Measurements from ENCODE around the gene ELF1.

Gene ELF1

GRCh38 chr13:41001695-41002094 is 17.4 kb downstream of the ELF1 start:
- no peak overlapping the region for H3K4me2 ChIP-seq (ENCODE audit: insufficient read depth, low read length, poor library complexity, severe bottlenecking)
- no peak overlapping the region for H2BK15ac ChIP-seq (ENCODE audit: low read length)
- no peaks in the 10 kb centered on the region for H3K27me3 ChIP-seq (ENCODE audit: control insufficient read depth in 3 of 3, insufficient read depth in 3 of 3, low read depth in 1 of 3, low read length in 3 of 3)
- no peak overlapping the region for H3K27ac ChIP-seq (replicated peaks; ENCODE audit: low read length)
- no peak for DNase-seq (ENCODE audit: low spot score)
- H3K4me3 ChIP-seq (ENCODE audit: low read length in 2 of 2), result no peak overlapping the region
- H3K4me1 ChIP-seq (ENCODE audit: control insufficient read depth in 2 of 2, insufficient read depth in 1 of 2, low read depth in 1 of 2, low read length in 2 of 2), result no peaks in the 10 kb centered on the region
- H3K18ac ChIP-seq (ENCODE audit: low read length), result no peak overlapping the region
- no peak overlapping the region for H2AK5ac ChIP-seq (ENCODE audit: low read depth, low read length)
- no peak overlapping the region for H2BK12ac ChIP-seq (ENCODE audit: low read length)
- H2AFZ ChIP-seq (ENCODE audit: low read length), result no peak overlapping the region
- no peak overlapping the region for H3K23ac ChIP-seq (ENCODE audit: low read depth, low read length, poor library complexity)
- H3K14ac ChIP-seq (ENCODE audit: low read length), result no peak overlapping the region
- no peak overlapping the region for H2BK5ac ChIP-seq (ENCODE audit: low read length)
- WGBS, 2 donors (ENCODE audit: extremely low coverage in 2 of 2, insufficient read length in 2 of 2, insufficient replicate concordance in 1 of 2), result no CpG with 5 or more reads among the region's 5 CpGs
- H3K9me3 ChIP-seq (replicated peaks in 1 of 2; ENCODE audit: control insufficient read depth in 2 of 2, insufficient read depth in 1 of 2, low read depth in 1 of 2, low read length in 2 of 2), result peaks cover 0 to 4% of the 10 kb centered on the region in 2 donors
- no peaks in the 10 kb centered on the region for H3K36me3 ChIP-seq (replicated peaks in 1 of 2; ENCODE audit: control insufficient read depth in 2 of 2, insufficient read depth in 2 of 2, low read length in 2 of 2)
- H4K8ac ChIP-seq (ENCODE audit: low read depth, low read length), result no peak overlapping the region
- H3K79me1 ChIP-seq (ENCODE audit: low read depth, low read length), result peaks cover 1% of the 10 kb centered on the region
- no peak overlapping the region for H4K91ac ChIP-seq (ENCODE audit: low read depth, low read length, poor library complexity)
- H3K9ac ChIP-seq (ENCODE audit: low read depth, low read length, poor library complexity), result no peak overlapping the region
- H3K4ac ChIP-seq (ENCODE audit: low read length), result no peak overlapping the region
- no peak overlapping the region for H2BK120ac ChIP-seq (ENCODE audit: low read depth, low read length)

GRCh38 chr13:40999416-40999815 is 19.7 kb downstream of the ELF1 start:
- no peak overlapping the region for H3K27ac ChIP-seq (replicated peaks; ENCODE audit: low read length)
- DNase-seq (ENCODE audit: low spot score), result no peak
- H2AK5ac ChIP-seq (ENCODE audit: low read depth, low read length), result no peak overlapping the region
- H4K91ac ChIP-seq (ENCODE audit: low read depth, low read length, poor library complexity), result no peak overlapping the region
- no peak overlapping the region for H3K18ac ChIP-seq (ENCODE audit: low read length)
- H3K79me1 ChIP-seq (ENCODE audit: low read depth, low read length), result peaks cover 1% of the 10 kb centered on the region
- H3K4ac ChIP-seq (ENCODE audit: low read length), result no peak overlapping the region
- H2BK12ac ChIP-seq (ENCODE audit: low read length), result no peak overlapping the region
- no peak overlapping the region for H3K14ac ChIP-seq (ENCODE audit: low read length)
- H2BK15ac ChIP-seq (ENCODE audit: low read length), result no peak overlapping the region
- no peak overlapping the region for H3K23ac ChIP-seq (ENCODE audit: low read depth, low read length, poor library complexity)
- H3K4me3 ChIP-seq (ENCODE audit: low read length in 2 of 2), result no peak overlapping the region
- no peaks in the 10 kb centered on the region for H3K36me3 ChIP-seq (replicated peaks in 1 of 2; ENCODE audit: control insufficient read depth in 2 of 2, insufficient read depth in 2 of 2, low read length in 2 of 2)
- peaks cover 0 to 8% of the 10 kb centered on the region in 2 donors for H3K9me3 ChIP-seq (replicated peaks in 1 of 2; ENCODE audit: control insufficient read depth in 2 of 2, insufficient read depth in 1 of 2, low read depth in 1 of 2, low read length in 2 of 2)
- H2BK5ac ChIP-seq (ENCODE audit: low read length), result no peak overlapping the region
- no peak overlapping the region for H2BK120ac ChIP-seq (ENCODE audit: low read depth, low read length)
- no peak overlapping the region for H2AFZ ChIP-seq (ENCODE audit: low read length)
- H3K4me1 ChIP-seq (ENCODE audit: control insufficient read depth in 2 of 2, insufficient read depth in 1 of 2, low read depth in 1 of 2, low read length in 2 of 2), result no peaks in the 10 kb centered on the region
- WGBS, 2 donors (ENCODE audit: extremely low coverage in 2 of 2, insufficient read length in 2 of 2, insufficient replicate concordance in 1 of 2), result no CpG with 5 or more reads among the region's 3 CpGs
- H3K9ac ChIP-seq (ENCODE audit: low read depth, low read length, poor library complexity), result no peak overlapping the region
- no peak overlapping the region for H4K8ac ChIP-seq (ENCODE audit: low read depth, low read length)
- H3K4me2 ChIP-seq (ENCODE audit: insufficient read depth, low read length, poor library complexity, severe bottlenecking), result no peak overlapping the region
- H3K27me3 ChIP-seq (ENCODE audit: control insufficient read depth in 3 of 3, insufficient read depth in 3 of 3, low read depth in 1 of 3, low read length in 3 of 3), result no peaks in the 10 kb centered on the region

- Histone ChIP-seq H3K4me3 (ENCODE audit: low read length in 2 of 2) (no peak overlapping the region), H3K9me3 (replicated peaks in 1 of 2; ENCODE audit: control insufficient read depth in 2 of 2, insufficient read depth in 1 of 2, low read depth in 1 of 2, low read length in 2 of 2) (peaks cover 0 to 8% of the 10 kb centered on the region in 2 donors), H2BK15ac (ENCODE audit: low read length) (no peak overlapping the region), H3K36me3 (replicated peaks in 1 of 2; ENCODE audit: control insufficient read depth in 2 of 2, insufficient read depth in 2 of 2, low read length in 2 of 2) (no peaks in the 10 kb centered on the region), H4K91ac (ENCODE audit: low read depth, low read length, poor library complexity) (no peak overlapping the region), H2BK120ac (ENCODE audit: low read depth, low read length) (no peak overlapping the region), H3K9ac (ENCODE audit: low read depth, low read length, poor library complexity) (no peak overlapping the region), H3K4ac (ENCODE audit: low read length) (no peak overlapping the region), H3K14ac (ENCODE audit: low read length) (no peak overlapping the region), H4K8ac (ENCODE audit: low read depth, low read length) (no peak overlapping the region), H2BK12ac (ENCODE audit: low read length) (no peak overlapping the region), H3K23ac (ENCODE audit: low read depth, low read length, poor library complexity) (no peak overlapping the region), H3K4me2 (ENCODE audit: insufficient read depth, low read length, poor library complexity, severe bottlenecking) (no peak overlapping the region), H2AK5ac (ENCODE audit: low read depth, low read length) (no peak overlapping the region), H2AFZ (ENCODE audit: low read length) (no peak overlapping the region), H2BK5ac (ENCODE audit: low read length) (no peak overlapping the region), H3K27ac (replicated peaks; ENCODE audit: low read length) (no peak overlapping the region), H3K4me1 (ENCODE audit: control insufficient read depth in 2 of 2, insufficient read depth in 1 of 2, low read depth in 1 of 2, low read length in 2 of 2) (peaks cover 0 to 2% of the 10 kb centered on the region in 2 donors), H3K18ac (ENCODE audit: low read length) (no peak overlapping the region), H3K79me1 (ENCODE audit: low read depth, low read length) (no peaks in the 10 kb centered on the region), H3K27me3 (ENCODE audit: control insufficient read depth in 3 of 3, insufficient read depth in 3 of 3, low read depth in 1 of 3, low read length in 3 of 3) (no peaks in the 10 kb centered on the region)
- WGBS, 2 donors (ENCODE audit: extremely low coverage in 2 of 2, insufficient read length in 2 of 2, insufficient replicate concordance in 1 of 2), result no CpG with 5 or more reads among the region's 5 CpGs
- DNase-seq (ENCODE audit: low spot score), result no peak
Observed at GRCh38 chr13:40996426-40997092, 22.6 kb downstream of the ELF1 start.

GRCh38 chr13:40995997-40996396 is 23.1 kb downstream of the ELF1 start:
- Histone ChIP-seq H2BK15ac (ENCODE audit: low read length) (no peak overlapping the region), H3K79me1 (ENCODE audit: low read depth, low read length) (no peaks in the 10 kb centered on the region), H3K14ac (ENCODE audit: low read length) (no peak overlapping the region), H2BK120ac (ENCODE audit: low read depth, low read length) (no peak overlapping the region), H3K27me3 (ENCODE audit: control insufficient read depth in 3 of 3, insufficient read depth in 3 of 3, low read depth in 1 of 3, low read length in 3 of 3) (no peaks in the 10 kb centered on the region), H3K18ac (ENCODE audit: low read length) (no peak overlapping the region), H3K9ac (ENCODE audit: low read depth, low read length, poor library complexity) (no peak overlapping the region), H3K4me1 (ENCODE audit: control insufficient read depth in 2 of 2, insufficient read depth in 1 of 2, low read depth in 1 of 2, low read length in 2 of 2) (peaks cover 0 to 2% of the 10 kb centered on the region in 2 donors), H4K91ac (ENCODE audit: low read depth, low read length, poor library complexity) (no peak overlapping the region), H4K8ac (ENCODE audit: low read depth, low read length) (no peak overlapping the region), H2AK5ac (ENCODE audit: low read depth, low read length) (no peak overlapping the region), H3K4me3 (ENCODE audit: low read length in 2 of 2) (no peak overlapping the region), H3K4me2 (ENCODE audit: insufficient read depth, low read length, poor library complexity, severe bottlenecking) (no peak overlapping the region), H2BK12ac (ENCODE audit: low read length) (no peak overlapping the region), H3K27ac (replicated peaks; ENCODE audit: low read length) (no peak overlapping the region), H3K4ac (ENCODE audit: low read length) (no peak overlapping the region), H2AFZ (ENCODE audit: low read length) (no peak overlapping the region), H2BK5ac (ENCODE audit: low read length) (no peak overlapping the region), H3K9me3 (replicated peaks in 1 of 2; ENCODE audit: control insufficient read depth in 2 of 2, insufficient read depth in 1 of 2, low read depth in 1 of 2, low read length in 2 of 2) (peaks cover 0 to 8% of the 10 kb centered on the region in 2 donors), H3K23ac (ENCODE audit: low read depth, low read length, poor library complexity) (no peak overlapping the region), H3K36me3 (replicated peaks in 1 of 2; ENCODE audit: control insufficient read depth in 2 of 2, insufficient read depth in 2 of 2, low read length in 2 of 2) (no peaks in the 10 kb centered on the region)
- DNase-seq (ENCODE audit: low spot score), result no peak

All from neuronal stem cell (in vitro differentiated cells).